Parathyroid adenoma (tissue), 2 donors: Measurements from ENCODE around the gene PLCH1.
"Not testable (repeated sequence)": the region's sequence is repeated elsewhere in the genome, so short reads cannot be mapped to it uniquely, and the experiment has no call there.

ENCODE experiments used
- H2AFZ ChIP-seq: fragments of 300-600 bp; sonication (generic); one replicate; pipeline ENCODE4 v1.7.0; 2017; ENCODE audit warnings: antibody characterized with exemption, mild to moderate bottlenecking
- H3K27ac ChIP-seq: fragments of 300-600 bp; sonication (generic); one replicate; pipeline ENCODE4 v1.7.0; 2017
- H3K27me3 ChIP-seq: fragments of 300-600 bp; sonication (generic); one replicate; pipeline ENCODE4 v1.7.0; 2017; ENCODE audit warnings: low read length; ENCODE audit not compliant: control insufficient read depth, insufficient read depth
- H3K36me3 ChIP-seq: fragments of 300-600 bp; sonication (generic); one replicate; pipeline ENCODE4 v1.7.0; 2017; ENCODE audit warnings: low read length; ENCODE audit not compliant: control insufficient read depth, insufficient read depth
- H3K4me1 ChIP-seq: fragments of 300-600 bp; sonication (generic); one replicate; pipeline ENCODE4 v1.7.0; 2017; ENCODE audit warnings: control low read depth
- H3K4me2 ChIP-seq: fragments of 300-600 bp; sonication (generic); one replicate; pipeline ENCODE4 v1.7.0; 2017; ENCODE audit warnings: low read length
- H3K4me3 ChIP-seq: fragments of 300-600 bp; sonication (generic); one replicate; pipeline ENCODE4 v1.7.0; 2017; ENCODE audit warnings: low read depth, low read length
- H3K79me2 ChIP-seq: fragments of 300-600 bp; sonication (generic); one replicate; pipeline ENCODE4 v1.7.0; 2017; ENCODE audit warnings: control low read depth
- H3K9ac ChIP-seq: fragments of 300-600 bp; sonication (generic); one replicate; pipeline ENCODE4 v1.7.0; 2017; ENCODE audit warnings: mild to moderate bottlenecking
- H3K9me3 ChIP-seq: fragments of 300-600 bp; sonication (generic); one replicate; pipeline ENCODE4 v1.7.0; 2017; ENCODE audit warnings: low read length; ENCODE audit not compliant: control insufficient read depth
- CTCF ChIP-seq: fragments of 300-600 bp; sonication (generic); IDR thresholded peaks from one replicate; pipeline ENCODE4 v1.7.0; 2017; ENCODE audit warnings: antibody characterized with exemption, mild to moderate bottlenecking
- donor health status: primary hyperparathyroidism.

The PLCH1 gene

DNA sequence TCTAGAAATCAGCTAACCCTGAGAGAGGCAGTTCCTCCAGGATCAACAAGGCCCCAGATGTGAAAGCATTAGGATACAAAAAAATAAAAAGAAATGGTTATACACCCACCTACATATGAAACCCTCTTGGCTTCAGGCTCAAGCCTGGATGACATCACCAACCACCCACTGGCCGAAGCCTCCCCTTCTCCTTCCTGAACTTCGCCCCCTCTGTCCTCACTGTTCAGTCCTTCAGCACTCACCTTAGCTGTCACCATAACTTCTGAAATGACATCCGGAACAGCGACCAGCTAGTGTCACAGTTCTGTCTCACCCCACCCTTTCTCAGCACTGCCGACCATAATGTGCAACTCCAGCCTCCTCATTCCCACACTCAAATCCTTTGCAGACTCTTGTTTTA is 98.7 kb downstream of the PLCH1 start:
- H2AFZ ChIP-seq = peak overlapping the region; percentile 23
- TF ChIP-seq CTCF = no peak
- no peaks in the 10 kb centered on the region for H3K9me3 ChIP-seq
- no peak overlapping the region for H3K4me2 ChIP-seq
- no peaks in the 10 kb centered on the region for H3K27me3 ChIP-seq
- H3K9ac ChIP-seq = no peak overlapping the region
- H3K79me2 ChIP-seq = no peaks in the 10 kb centered on the region
- H3K36me3 ChIP-seq = no peaks in the 10 kb centered on the region
- H3K4me1 ChIP-seq = peaks cover 5% of the 10 kb centered on the region
- no peak overlapping the region for H3K27ac ChIP-seq
- no peak overlapping the region for H3K4me3 ChIP-seq

DNA sequence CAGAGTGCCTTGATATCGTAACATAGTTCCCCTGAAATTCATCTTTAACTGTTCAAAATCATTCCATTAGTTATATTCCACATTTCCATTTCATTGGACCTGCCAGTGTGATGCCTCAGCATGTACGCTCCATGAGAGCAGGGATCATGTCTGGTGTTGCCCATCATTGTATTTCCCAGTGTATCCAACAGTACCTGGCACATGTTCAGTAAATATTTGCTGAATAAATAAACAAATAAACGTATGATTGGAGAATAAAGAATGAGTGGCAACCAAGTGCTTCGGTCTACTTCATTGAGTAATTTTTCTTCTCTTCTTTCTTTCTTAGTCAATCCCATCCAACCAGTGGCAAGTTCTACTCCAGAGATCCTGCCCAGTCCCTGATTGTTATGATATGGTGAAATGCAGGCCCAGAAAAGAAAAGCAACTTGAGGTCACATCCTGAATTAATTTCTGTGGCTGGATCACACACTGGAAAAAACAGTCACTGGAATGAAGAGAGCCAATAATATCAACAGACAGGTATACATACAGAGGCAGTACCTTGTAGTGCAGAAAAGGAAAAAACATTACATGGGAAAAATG is 101.2 kb downstream of the PLCH1 start:
- no peaks in the 10 kb centered on the region for H3K36me3 ChIP-seq
- TF ChIP-seq CTCF = no peak
- H3K27me3 ChIP-seq = no peaks in the 10 kb centered on the region
- H3K79me2 ChIP-seq = no peaks in the 10 kb centered on the region
- no peak overlapping the region for H2AFZ ChIP-seq
- H3K4me1 ChIP-seq = peaks cover 5% of the 10 kb centered on the region
- H3K9me3 ChIP-seq = no peaks in the 10 kb centered on the region
- H3K4me2 ChIP-seq = no peak overlapping the region
- no peak overlapping the region for H3K27ac ChIP-seq
- H3K9ac ChIP-seq = no peak overlapping the region
- H3K4me3 ChIP-seq = no peak overlapping the region

DNA sequence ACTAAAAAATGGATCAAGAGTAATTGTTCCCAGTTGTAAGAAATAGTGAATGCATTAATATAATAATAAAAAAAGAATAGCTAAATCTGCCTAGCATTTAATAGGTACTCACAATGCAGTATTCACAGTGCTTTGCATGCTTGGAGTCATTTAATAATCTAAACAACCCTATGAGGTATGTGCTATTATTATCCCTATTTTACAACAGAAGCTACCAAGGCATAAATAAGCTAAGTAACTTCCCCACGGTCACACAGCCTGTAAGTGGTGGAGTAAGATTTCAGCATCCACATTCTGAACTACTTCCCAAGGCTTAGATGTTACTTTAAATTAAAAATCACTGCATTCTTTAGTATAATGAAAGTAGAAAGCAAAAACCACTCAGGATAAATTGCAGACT is 102.9 kb downstream of the PLCH1 start:
- H3K4me3 ChIP-seq = no peak overlapping the region
- peaks cover 5% of the 10 kb centered on the region for H3K4me1 ChIP-seq
- no peak overlapping the region for H2AFZ ChIP-seq
- no peaks in the 10 kb centered on the region for H3K9me3 ChIP-seq
- TF ChIP-seq CTCF = no peak
- H3K4me2 ChIP-seq = no peak overlapping the region
- H3K27ac ChIP-seq = no peak overlapping the region
- no peaks in the 10 kb centered on the region for H3K27me3 ChIP-seq
- no peak overlapping the region for H3K9ac ChIP-seq
- no peaks in the 10 kb centered on the region for H3K79me2 ChIP-seq
- H3K36me3 ChIP-seq = no peaks in the 10 kb centered on the region

GRCh38 chr3:155640098-155640497 is 104.8 kb downstream of the PLCH1 start:
- H3K36me3 ChIP-seq = no peaks in the 10 kb centered on the region
- no peak overlapping the region for H3K9ac ChIP-seq
- no peaks in the 10 kb centered on the region for H3K27me3 ChIP-seq
- no peak overlapping the region for H3K4me2 ChIP-seq
- no peak for TF ChIP-seq CTCF
- no peaks in the 10 kb centered on the region for H3K79me2 ChIP-seq
- no peak overlapping the region for H3K4me3 ChIP-seq
- no peaks in the 10 kb centered on the region for H3K9me3 ChIP-seq
- no peak overlapping the region for H3K27ac ChIP-seq
- H3K4me1 ChIP-seq = peaks cover 3% of the 10 kb centered on the region
- H2AFZ ChIP-seq = peak overlapping the region; percentile 46

DNA sequence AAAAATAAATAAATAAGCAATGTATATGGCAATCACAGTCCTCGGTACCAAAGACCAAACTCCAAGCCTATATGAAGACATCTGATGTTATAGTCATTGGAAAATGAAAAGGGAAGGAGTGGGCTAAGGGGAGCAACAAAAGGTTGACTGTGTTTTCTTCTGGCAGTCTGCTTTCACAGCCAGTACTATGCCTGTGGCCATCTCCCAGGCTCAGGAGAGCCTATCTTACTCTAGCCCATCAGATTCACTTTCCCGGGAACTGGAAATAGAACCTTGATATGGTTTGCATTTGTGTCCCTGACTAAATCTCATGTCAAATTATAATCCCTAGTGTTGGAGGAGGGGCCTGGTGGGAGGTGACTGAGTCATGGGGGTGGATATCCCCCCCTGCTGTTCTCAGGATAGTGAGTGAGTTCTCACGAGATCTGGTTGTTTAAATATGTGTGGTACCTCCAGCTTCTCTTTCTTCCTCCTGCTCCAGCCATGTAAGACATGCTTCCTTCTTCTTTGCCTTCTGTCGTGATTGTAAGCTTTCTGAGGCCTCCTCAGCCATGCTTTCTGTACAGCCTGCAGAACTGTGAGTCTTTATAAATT is 105.3 kb downstream of the PLCH1 start:
- Histone ChIP-seq H2AFZ (peak overlapping the region; percentile 46), H3K9me3 (no peaks in the 10 kb centered on the region), H3K4me3 (no peak overlapping the region), H3K27me3 (no peaks in the 10 kb centered on the region), H3K4me1 (peaks cover 3% of the 10 kb centered on the region), H3K27ac (no peak overlapping the region), H3K9ac (no peak overlapping the region), H3K79me2 (no peaks in the 10 kb centered on the region), H3K36me3 (no peaks in the 10 kb centered on the region), H3K4me2 (no peak overlapping the region)
- TF ChIP-seq CTCF = no peak

- not testable (repeated sequence) for H3K36me3 ChIP-seq, H2AFZ ChIP-seq, H3K4me1 ChIP-seq, H3K27me3 ChIP-seq, H3K4me3 ChIP-seq, H3K79me2 ChIP-seq, H3K9ac ChIP-seq, H3K9me3 ChIP-seq, H3K27ac ChIP-seq, H3K4me2 ChIP-seq
Measured at GRCh38 chr3:155638461-155638860, 106.4 kb downstream of the PLCH1 start.
